AG10803 (cell line): ENCODE measurements around the gene TNFRSF19.
"Not testable (repeated sequence)": the region's sequence is repeated elsewhere in the genome, so short reads cannot be mapped to it uniquely, and the experiment has no call there.

Experiments
- DNase-seq: peaks from one replicate; pipeline ENCODE4 v3.0.0; 2010; ENCODE audit warnings: low read depth
- H3K4me3 ChIP-seq: 2 replicates; pipeline ENCODE4 v1.5.1; 2011; ENCODE audit warnings: mild to moderate bottlenecking, low read length, control low read depth
- TF ChIP-seq, protein P1 (sequence below): conservative IDR thresholded peaks from 2 replicates; pipeline ENCODE4 v1.5.1; 2011; ENCODE audit warnings: mild to moderate bottlenecking, low read length, control low read depth, inconsistent platforms

Gene TNFRSF19

DNA sequence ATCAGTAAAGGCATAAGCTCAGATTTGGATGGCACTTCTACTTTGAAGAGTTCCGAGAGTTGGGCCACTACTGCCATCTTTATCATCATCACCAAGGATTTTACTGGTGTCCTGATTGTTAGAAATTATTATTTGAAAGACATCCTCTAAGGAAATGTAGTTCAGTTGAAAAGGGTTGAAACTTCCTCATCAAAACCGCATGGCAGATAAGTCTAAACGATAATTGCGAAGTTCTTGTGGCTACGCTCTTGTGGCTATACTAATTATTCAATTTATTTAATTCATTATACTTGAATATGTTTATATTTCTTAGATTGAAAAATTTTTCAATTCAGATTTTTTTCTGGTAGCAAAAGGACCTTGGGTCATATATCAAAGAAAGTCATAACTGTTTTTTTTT, 22.4 kb downstream of the TNFRSF19 start:
- DNase-seq: no peak
- no peak overlapping the region for H3K4me3 ChIP-seq
- TF ChIP-seq, protein P1, sequence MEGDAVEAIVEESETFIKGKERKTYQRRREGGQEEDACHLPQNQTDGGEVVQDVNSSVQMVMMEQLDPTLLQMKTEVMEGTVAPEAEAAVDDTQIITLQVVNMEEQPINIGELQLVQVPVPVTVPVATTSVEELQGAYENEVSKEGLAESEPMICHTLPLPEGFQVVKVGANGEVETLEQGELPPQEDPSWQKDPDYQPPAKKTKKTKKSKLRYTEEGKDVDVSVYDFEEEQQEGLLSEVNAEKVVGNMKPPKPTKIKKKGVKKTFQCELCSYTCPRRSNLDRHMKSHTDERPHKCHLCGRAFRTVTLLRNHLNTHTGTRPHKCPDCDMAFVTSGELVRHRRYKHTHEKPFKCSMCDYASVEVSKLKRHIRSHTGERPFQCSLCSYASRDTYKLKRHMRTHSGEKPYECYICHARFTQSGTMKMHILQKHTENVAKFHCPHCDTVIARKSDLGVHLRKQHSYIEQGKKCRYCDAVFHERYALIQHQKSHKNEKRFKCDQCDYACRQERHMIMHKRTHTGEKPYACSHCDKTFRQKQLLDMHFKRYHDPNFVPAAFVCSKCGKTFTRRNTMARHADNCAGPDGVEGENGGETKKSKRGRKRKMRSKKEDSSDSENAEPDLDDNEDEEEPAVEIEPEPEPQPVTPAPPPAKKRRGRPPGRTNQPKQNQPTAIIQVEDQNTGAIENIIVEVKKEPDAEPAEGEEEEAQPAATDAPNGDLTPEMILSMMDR: no peak

DNA sequence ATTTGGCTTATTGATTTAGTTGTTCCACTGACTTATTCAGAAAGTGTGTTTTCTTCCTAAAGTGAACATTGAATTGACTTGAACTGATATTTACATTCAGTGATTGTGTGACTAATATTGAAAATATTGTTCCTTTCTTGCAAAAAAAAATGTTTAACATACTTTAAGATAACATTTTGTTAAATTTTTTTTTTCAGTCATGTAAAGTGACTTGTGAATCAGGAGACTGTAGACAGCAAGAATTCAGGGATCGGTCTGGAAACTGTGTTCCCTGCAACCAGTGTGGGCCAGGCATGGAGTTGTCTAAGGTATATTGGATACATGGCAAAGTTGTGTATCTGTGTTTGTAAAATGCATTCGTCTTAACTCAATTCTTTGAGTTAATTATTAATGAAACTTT, 22.9 kb downstream of the TNFRSF19 start:
- TF ChIP-seq, protein P1: no peak

DNA sequence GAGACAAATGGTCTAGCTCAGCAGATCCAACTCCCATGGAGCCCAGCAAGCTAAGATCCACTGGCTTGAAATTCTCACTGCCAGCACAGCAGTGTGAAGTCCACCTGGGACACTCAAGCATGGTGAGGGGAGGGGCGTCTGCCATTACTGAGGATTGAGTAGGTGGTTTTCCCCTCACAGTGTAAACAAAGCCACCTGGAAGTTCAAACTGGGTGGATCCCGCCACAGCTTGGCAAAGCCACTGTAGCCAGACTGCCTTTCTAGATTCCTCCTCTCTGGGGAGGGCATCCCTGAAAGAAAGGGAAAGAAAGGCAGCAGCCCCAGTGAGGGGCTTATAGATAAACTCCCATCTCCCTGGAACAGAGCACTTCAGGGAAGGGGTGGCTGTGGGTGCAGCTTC, 24.1 kb downstream of the TNFRSF19 start:
- not testable (repeated sequence) for DNase-seq, H3K4me3 ChIP-seq

More for the DNA sequence above, 22.9 kb downstream of the TNFRSF19 start:
- H3K4me3 ChIP-seq: no peak overlapping the region
- DNase-seq: no peak

- no peak overlapping the region for H3K4me3 ChIP-seq
- TF ChIP-seq, protein P1: no peak
- peak; percentile 69 for DNase-seq
Observed at GRCh38 chr13:23598369-23598768, 28.2 kb downstream of the TNFRSF19 start.

DNA sequence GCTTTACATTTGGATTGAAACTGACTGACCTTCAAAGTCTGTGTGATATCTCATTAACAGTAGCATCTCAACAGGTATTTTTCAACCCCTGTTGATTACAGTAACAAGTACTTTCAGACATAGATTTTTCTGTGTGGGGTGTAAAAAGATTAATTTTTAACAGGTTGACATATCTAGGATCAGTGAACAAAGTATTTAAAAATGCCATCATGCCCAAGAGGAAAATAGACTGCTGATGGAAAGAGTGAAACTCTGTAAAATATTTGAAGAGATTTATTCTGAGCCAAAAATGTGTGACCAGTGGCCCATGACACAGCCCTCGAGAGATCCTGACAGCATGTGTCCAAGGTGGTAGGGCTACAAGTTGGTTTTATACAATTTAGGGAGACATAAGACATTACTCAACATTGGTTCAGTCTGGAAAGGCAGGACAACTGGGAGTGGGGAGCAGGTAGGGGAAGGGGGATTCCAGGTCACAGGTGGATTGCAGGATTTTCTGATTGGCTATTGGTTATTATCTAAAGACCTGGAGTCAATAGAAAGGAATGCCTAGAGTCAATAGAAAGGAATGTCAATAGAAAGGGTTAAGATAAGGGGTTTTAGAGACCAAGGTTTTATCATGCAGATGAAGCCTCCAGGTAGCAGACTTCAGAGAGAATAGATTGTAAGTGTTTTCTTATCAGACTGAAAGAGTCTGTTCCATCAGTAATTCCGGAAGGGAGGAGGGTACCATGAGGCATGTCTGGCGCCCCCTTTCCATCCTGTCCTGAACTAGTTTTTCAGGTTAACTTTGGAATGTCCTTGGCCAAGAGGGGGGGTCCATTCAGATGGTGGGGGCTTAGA, 29.1 kb downstream of the TNFRSF19 start:
- no peak overlapping the region for H3K4me3 ChIP-seq
- DNase-seq: no peak
- TF ChIP-seq, protein P1: no peak

DNA sequence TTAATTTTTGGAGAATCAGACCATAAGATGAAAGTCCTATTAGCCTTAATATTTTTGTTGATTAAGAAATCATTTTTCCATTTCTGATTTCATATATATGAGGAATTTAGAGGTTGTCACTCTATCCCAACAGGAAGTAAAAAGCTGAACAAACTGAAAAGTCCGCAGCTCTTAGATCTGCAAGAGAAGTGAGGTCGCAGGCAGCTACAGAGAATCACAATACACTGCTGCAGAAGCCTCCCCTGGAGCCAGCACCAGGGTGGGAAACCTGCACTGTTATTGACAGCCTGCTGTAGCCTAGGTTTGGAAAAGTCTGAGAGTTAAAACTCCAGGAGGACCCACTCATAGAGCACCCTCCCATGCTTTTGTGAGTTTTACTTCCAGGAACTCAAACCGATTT, 29.9 kb downstream of the TNFRSF19 start:
- DNase-seq: no peak
- TF ChIP-seq, protein P1: no peak
- H3K4me3 ChIP-seq: no peak overlapping the region

DNA sequence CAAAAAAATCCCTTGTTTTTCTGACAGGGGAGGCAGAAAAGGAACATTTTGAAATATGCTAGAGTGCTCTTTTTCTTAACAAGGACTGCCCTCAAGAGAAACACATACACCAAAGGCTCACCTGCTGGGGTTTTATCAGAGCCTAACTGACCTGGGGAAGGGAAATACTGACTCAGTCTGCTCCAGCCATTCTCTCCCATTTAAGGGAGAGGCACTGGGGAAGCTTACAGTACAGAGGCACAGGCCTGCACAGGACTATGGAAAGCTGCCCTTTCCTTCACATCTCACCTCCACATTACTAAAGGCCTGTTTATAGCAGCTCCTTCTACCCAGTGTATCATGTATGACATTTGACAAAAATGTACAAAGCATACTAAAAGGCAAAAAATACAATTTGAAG, 30.3 kb downstream of the TNFRSF19 start:
- TF ChIP-seq, protein P1: no peak
- no peak overlapping the region for H3K4me3 ChIP-seq
- DNase-seq: no peak
